Thymus (tissue), 11 donors: Measurements from ENCODE around the gene TMEM116. TPM values are rescaled to one million over a fixed set of nuclear protein-coding genes. Genes with fewer than 3 reads are reported as not detected.
"Not testable (repeated sequence)": the region's sequence is repeated elsewhere in the genome, so short reads cannot be mapped to it uniquely, and the experiment has no call there.

Experiments
- DNase-seq, 9 donors: peaks; one replicate each; pipeline ENCODE4 v3.0.0-alpha.2; 2013; ENCODE audit warnings: low spot score in 9 of 9, low read depth in 6 of 9, missing footprints in 1 of 9
- H3K27ac ChIP-seq, 2 donors: one replicate each; pipeline ENCODE4 v1.5.1; 2013; ENCODE audit warnings: control low read depth in 1 of 2, low read depth in 1 of 2, low read length in 1 of 2, mild to moderate bottlenecking in 1 of 2, moderate library complexity in 1 of 2
- H3K27me3 ChIP-seq, 2 donors: one replicate each; pipeline ENCODE4 v1.5.1; 2013; ENCODE audit warnings: low read length in 1 of 2; ENCODE audit not compliant: control insufficient read depth in 2 of 2, insufficient read depth in 1 of 2
- H3K36me3 ChIP-seq, 2 donors: one replicate each; pipeline ENCODE4 v1.5.1; 2013; ENCODE audit warnings: low read length in 1 of 2, mild to moderate bottlenecking in 1 of 2, moderate library complexity in 1 of 2; ENCODE audit not compliant: control insufficient read depth in 2 of 2, insufficient read depth in 2 of 2
- H3K4me1 ChIP-seq, 2 donors: one replicate each; pipeline ENCODE4 v1.5.1; 2013; ENCODE audit warnings: low read length in 2 of 2; ENCODE audit not compliant: control insufficient read depth in 2 of 2, insufficient read depth in 2 of 2
- H3K4me3 ChIP-seq, 2 donors: one replicate each; pipeline ENCODE4 v1.5.1; 2013; ENCODE audit warnings: low read length in 2 of 2, control low read depth in 1 of 2, mild to moderate bottlenecking in 1 of 2
- H3K9me3 ChIP-seq, 2 donors: one replicate each; pipeline ENCODE4 v1.5.1; 2013; ENCODE audit warnings: low read length in 1 of 2, mild to moderate bottlenecking in 1 of 2; ENCODE audit not compliant: control insufficient read depth in 2 of 2, insufficient read depth in 1 of 2
- WGBS: extraction: QIAGEN DNeasy Blood & Tissue Kit; methylation state at CpG from one replicate; pipeline ENCODE4 v1.1.7; 2013; 5-methylcytosine and 5-hydroxymethylcytosine counted together
- polyA plus RNA-seq: library from polyadenylated mRNA; stranded (reverse); fragments of 200-250 nt; gene quantifications from one replicate; pipeline ENCODE4 v1.2.3, GENCODE V29; 2013
- total RNA-seq: library from RNA; stranded (reverse); fragments of 120-200 nt; gene quantifications from one replicate; pipeline ENCODE4 v1.2.4, GENCODE V29; 2013
- donor health status: healthy.

The TMEM116 gene
- total and polyA plus RNA-seq, 2 donors = 11.4 to 12.7 TPM

DNA sequence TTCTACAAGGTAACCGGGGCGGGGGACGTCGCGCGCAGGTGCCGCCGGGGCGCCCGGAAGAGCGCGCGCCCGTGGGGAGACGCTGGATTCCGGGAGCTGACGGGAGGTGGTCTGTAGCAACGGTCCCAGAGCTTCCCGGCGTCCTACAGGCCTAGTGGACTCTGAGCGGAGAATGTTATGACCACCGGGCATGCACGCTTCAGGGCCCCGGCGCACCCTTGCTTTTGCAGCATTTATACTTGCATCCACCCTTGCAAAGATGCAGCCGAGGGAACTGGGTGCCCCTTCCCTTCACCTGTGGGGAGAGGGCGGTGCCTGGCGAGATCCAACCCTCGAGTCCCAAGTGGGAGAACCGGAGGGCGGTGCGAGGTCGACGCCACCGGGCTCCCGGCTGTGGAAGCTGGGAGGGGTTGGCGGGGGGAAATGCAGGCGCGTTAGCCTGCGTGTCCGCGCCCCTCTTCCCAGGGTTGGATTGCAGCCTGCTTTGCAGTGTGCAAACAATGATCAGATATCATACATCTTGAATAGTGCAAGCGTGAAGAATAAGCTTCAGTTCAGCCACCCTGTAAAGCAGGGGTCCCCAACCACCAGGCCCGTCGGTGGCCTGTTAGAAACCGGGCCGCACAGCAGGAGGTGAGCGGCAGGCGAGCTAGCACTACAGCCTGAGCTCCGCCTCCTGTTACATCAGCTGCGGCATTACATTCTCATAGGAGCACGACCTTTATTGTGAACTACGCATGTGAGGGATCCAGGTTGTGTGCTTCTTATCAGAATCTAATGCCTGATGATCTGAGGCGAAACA, 837 bp upstream of the TMEM116 start:
- Histone ChIP-seq H3K4me3 (peak overlapping the region; percentile 90 to 93), H3K27ac (peak overlapping the region; percentile 93 to 94), H3K4me1 (peaks cover 13 to 33% of the 10 kb centered on the region in 2 donors), H3K36me3 (peaks cover 5 to 29% of the 10 kb centered on the region in 2 donors), H3K9me3 (peaks cover 0 to 8% of the 10 kb centered on the region in 2 donors), H3K27me3 (no peaks in the 10 kb centered on the region)
- peak in 6 of 9 donors; percentile 39 to 79 (median 52) for DNase-seq
- WGBS = 3% methylated on average over 54 of the region's 54 CpGs

GRCh38 chr12:112011685-112012084, 1.3 kb downstream of the TMEM116 start:
- Histone ChIP-seq H3K36me3 (peaks cover 5 to 13% of the 10 kb centered on the region in 2 donors), H3K4me3 (peak overlapping the region in 1 of 2 donors; percentile 93), H3K4me1 (peaks cover 13 to 33% of the 10 kb centered on the region in 2 donors), H3K27ac (no peak overlapping the region), H3K27me3 (no peaks in the 10 kb centered on the region), H3K9me3 (peaks cover 0 to 8% of the 10 kb centered on the region in 2 donors)
- 95% methylated on average over 8 of the region's 8 CpGs for WGBS
- DNase-seq = no peak

- H3K36me3 ChIP-seq = peaks cover 0 to 5% of the 10 kb centered on the region in 2 donors
These were observed 2.3 kb downstream of the TMEM116 start for GRCh38 chr12:112010415-112011344.

DNA sequence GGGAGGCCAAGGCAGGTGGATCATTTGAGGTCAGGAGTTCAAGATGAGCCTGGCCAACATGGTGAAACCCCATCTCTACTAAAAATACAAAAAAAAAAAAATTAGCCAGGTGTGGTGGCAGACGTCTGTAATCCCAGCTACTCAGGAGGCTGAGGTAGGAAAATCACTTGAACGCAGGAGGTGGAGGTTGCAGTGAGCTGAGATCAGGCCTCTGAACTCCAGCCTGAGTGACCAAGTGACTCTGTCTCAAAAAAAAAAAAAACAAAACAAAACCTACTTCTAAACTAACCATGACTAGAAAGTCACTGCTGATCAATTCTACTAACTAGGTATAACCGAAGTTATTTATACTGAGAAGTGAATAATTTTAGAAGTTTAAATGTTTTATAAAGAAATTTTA, 3.4 kb downstream of the TMEM116 start:
- not testable (repeated sequence) for H3K27ac ChIP-seq, H3K27me3 ChIP-seq, H3K9me3 ChIP-seq, H3K4me3 ChIP-seq, H3K36me3 ChIP-seq, DNase-seq
- H3K4me1 ChIP-seq = peaks cover 11 to 29% of the 10 kb centered on the region in 2 donors
- WGBS = 89% methylated on average over 3 of the region's 3 CpGs

More at GRCh38 chr12:112010415-112011344, 2.3 kb downstream of the TMEM116 start:
- WGBS = 99% methylated on average over 8 of the region's 8 CpGs
- no peaks in the 10 kb centered on the region for H3K27me3 ChIP-seq
- no peak for DNase-seq
- no peak overlapping the region for H3K27ac ChIP-seq
- peaks cover 13 to 33% of the 10 kb centered on the region in 2 donors for H3K4me1 ChIP-seq
- H3K4me3 ChIP-seq = no peak overlapping the region
- peaks cover 0 to 8% of the 10 kb centered on the region in 2 donors for H3K9me3 ChIP-seq

DNA sequence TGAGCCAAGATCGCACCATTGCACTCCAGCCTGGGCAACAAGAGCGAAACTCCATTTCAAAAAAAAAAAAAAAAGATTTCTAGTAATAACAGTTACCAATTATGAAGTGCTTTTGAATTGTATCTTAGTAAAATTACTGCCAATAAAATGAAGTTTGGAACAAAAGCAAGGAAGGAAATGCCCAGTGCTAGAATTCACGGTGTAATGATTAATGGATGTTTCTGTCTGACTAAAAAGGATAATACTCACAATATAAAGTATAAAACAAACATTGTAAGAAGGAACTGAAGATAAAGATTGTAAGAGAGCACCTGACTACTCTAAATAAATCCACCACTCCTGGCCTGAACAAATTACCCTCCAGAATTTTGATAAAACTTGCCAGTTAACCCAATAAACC, 4.0 kb downstream of the TMEM116 start:
- Histone ChIP-seq H3K36me3 (no peaks in the 10 kb centered on the region), H3K4me1 (peaks cover 7 to 23% of the 10 kb centered on the region in 2 donors), H3K27me3 (no peaks in the 10 kb centered on the region), H3K9me3 (peaks cover 0 to 8% of the 10 kb centered on the region in 2 donors), H3K27ac (no peak overlapping the region), H3K4me3 (no peak overlapping the region)
- no peak for DNase-seq
- 90% methylated on average over 3 of the region's 3 CpGs for WGBS

- no peak overlapping the region for H3K27ac ChIP-seq
- H3K9me3 ChIP-seq = peaks cover 0 to 8% of the 10 kb centered on the region in 2 donors
- no peak overlapping the region for H3K4me3 ChIP-seq
- whole genome bisulfite sequencing = 94% methylated on average over 9 of the region's 9 CpGs
- peaks cover 7 to 23% of the 10 kb centered on the region in 2 donors for H3K4me1 ChIP-seq
- no peaks in the 10 kb centered on the region for H3K27me3 ChIP-seq
- no peak for DNase-seq
- H3K36me3 ChIP-seq = no peaks in the 10 kb centered on the region
These were observed 5.0 kb downstream of the TMEM116 start for GRCh38 chr12:112007945-112008344.

GRCh38 chr12:112005419-112006395, 7.3 kb downstream of the TMEM116 start:
- Histone ChIP-seq H3K27me3 (no peaks in the 10 kb centered on the region), H3K27ac (no peak overlapping the region), H3K36me3 (peaks cover 0 to 6% of the 10 kb centered on the region in 2 donors), H3K9me3 (peaks cover 0 to 5% of the 10 kb centered on the region in 2 donors), H3K4me1 (peaks cover 3 to 17% of the 10 kb centered on the region in 2 donors), H3K4me3 (no peak overlapping the region)
- no peak for DNase-seq
- WGBS = 95% methylated on average over 6 of the region's 6 CpGs

GRCh38 chr12:112004041-112004440, 8.9 kb downstream of the TMEM116 start:
- peaks cover 3 to 16% of the 10 kb centered on the region in 2 donors for H3K4me1 ChIP-seq
- 98% methylated on average over 3 of the region's 3 CpGs for WGBS
- H3K27ac ChIP-seq = no peak overlapping the region
- no peaks in the 10 kb centered on the region for H3K27me3 ChIP-seq
- no peak overlapping the region for H3K4me3 ChIP-seq
- peaks cover 0 to 8% of the 10 kb centered on the region in 2 donors for H3K36me3 ChIP-seq
- H3K9me3 ChIP-seq = no peaks in the 10 kb centered on the region
- no peak for DNase-seq
